ENCODE results near the gene HAO2. TPM values are rescaled to one million over a fixed set of nuclear protein-coding genes. Genes with fewer than 3 reads are reported as not detected.

Gene HAO2
- total RNA-seq, 1 experiment from 2014 or later = 0.13 TPM

GRCh38 chr1:119320100-119320499 is 48.5 kb upstream of the HAO2 start:
- TF ChIP-seq CTCF (conservative IDR thresholded peaks at IDR 0.05) = no peak
- no peak overlapping the region for H4K91ac ChIP-seq (ENCODE audit: insufficient read length, low read depth, low read length)
- H3K9me3 ChIP-seq (ENCODE audit: control insufficient read depth, low read depth, low read length) = no peaks in the 10 kb centered on the region
- H2BK15ac ChIP-seq (ENCODE audit: low read depth, low read length) = no peak overlapping the region
- Mint-ChIP-seq H3K4me1 (peaks cover 3 to 19% of the 10 kb centered on the region in 2 experiments), H3K4me3 (no peak overlapping the region), H3K27ac (0 out of 7 replicates have a peak overlapping the region, but pooled peaks of 1 of the 3 experiments have one; percentile 30), H3K36me3 (ENCODE audit: insufficient read depth in 1 of 3, low read depth in 3 of 3) (no peaks in the 10 kb centered on the region), H3K27me3 (ENCODE audit: low read depth) (no peaks in the 10 kb centered on the region), H3K9me3 (no peaks in the 10 kb centered on the region)
- no peak overlapping the region for H3K14ac ChIP-seq (ENCODE audit: insufficient read depth, low read length)
- H4K20me1 ChIP-seq (ENCODE audit: control insufficient read depth, insufficient read depth, insufficient read length) = no peaks in the 10 kb centered on the region
- no peaks in the 10 kb centered on the region for H3K23me2 ChIP-seq (ENCODE audit: insufficient read length, low read depth, low read length, poor library complexity, severe bottlenecking)
- no peak overlapping the region for H4K8ac ChIP-seq (replicated peaks; ENCODE audit: insufficient read length, low read depth, low read length)
- H4K5ac ChIP-seq (ENCODE audit: insufficient read length, low read depth, low read length) = no peak overlapping the region
- H3K79me2 ChIP-seq (ENCODE audit: insufficient read depth, low read length) = no peaks in the 10 kb centered on the region
- H3K18ac ChIP-seq (ENCODE audit: insufficient read length, low read depth, low read length) = no peak overlapping the region
- H2BK120ac ChIP-seq (ENCODE audit: low read depth, low read length, poor library complexity, severe bottlenecking) = no peak overlapping the region
- H3K4me1 ChIP-seq (ENCODE audit: insufficient read depth, low read length) = no peaks in the 10 kb centered on the region
- no peak overlapping the region for H2BK12ac ChIP-seq (ENCODE audit: insufficient read length, low read depth, low read length)
- no peak for DNase-seq
- H2AK5ac ChIP-seq (ENCODE audit: insufficient read length, low read length) = no peak overlapping the region
- no peak overlapping the region for H3K9ac ChIP-seq (ENCODE audit: extremely low read depth, insufficient read length, low read length)
- H3K79me1 ChIP-seq (ENCODE audit: insufficient read depth, low read depth, low read length, poor library complexity, severe bottlenecking) = no peaks in the 10 kb centered on the region
- H3K23ac ChIP-seq (ENCODE audit: insufficient read length, low read depth, low read length) = no peak overlapping the region
- H3K27me3 ChIP-seq (ENCODE audit: insufficient read depth, low read length) = no peaks in the 10 kb centered on the region
- no peak overlapping the region for H2BK20ac ChIP-seq (ENCODE audit: low read depth, low read length, poor library complexity, severe bottlenecking)
- no peak overlapping the region for H3K56ac ChIP-seq (ENCODE audit: insufficient read length, low read depth, low read length)
- no peak overlapping the region for H3K4me2 ChIP-seq (ENCODE audit: insufficient read depth, insufficient read length, low read length)
- H3T11ph ChIP-seq (ENCODE audit: low read length) = no peak overlapping the region
- H3K4ac ChIP-seq (ENCODE audit: low read depth, low read length) = no peak overlapping the region
- H3K27ac ChIP-seq (ENCODE audit: insufficient read length, low read depth, low read length) = no peak overlapping the region
- H2AFZ ChIP-seq (ENCODE audit: low read length) = no peak overlapping the region
- H2BK5ac ChIP-seq (ENCODE audit: insufficient read length, low read length) = no peak overlapping the region
